GM23338 (cell line): Measurements from ENCODE around the gene PHACTR1. TPM values are rescaled to one million over a fixed set of nuclear protein-coding genes. Genes with fewer than 3 reads are reported as not detected.

ENCODE experiments used
- ATAC-seq: fragments of 200-7000 bp; cut with Tn5 transposase; 3 replicates; pipeline ENCODE4 v1.9.1; 2020
- DNase-seq: peaks from one replicate; pipeline ENCODE4 v3.0.0-alpha.2; 2015; ENCODE audit warnings: low spot score
- H2AFZ ChIP-seq: fragments of 200-600 bp; sonication (generic); 2 replicates; pipeline ENCODE4 v1.8.0; 2016; ENCODE audit warnings: antibody characterized with exemption, mild to moderate bottlenecking, moderate library complexity
- H3F3A ChIP-seq: fragments of 200-600 bp; sonication (generic); replicated peaks from 2 replicates; pipeline ENCODE4 v1.8.0; 2017; ENCODE audit warnings: antibody characterized with exemption, mixed run types, low read depth
- H3K27ac ChIP-seq: fragments of 200-600 bp; sonication (generic); 2 replicates; pipeline ENCODE4 v1.6.1; 2016; ENCODE audit warnings: low read depth
- H3K27me3 ChIP-seq: fragments of 200-600 bp; sonication (generic); 2 replicates; pipeline ENCODE4 v1.8.0; 2016; ENCODE audit warnings: mild to moderate bottlenecking, mixed run types, moderate library complexity; ENCODE audit not compliant: insufficient read depth
- H3K36me3 ChIP-seq: fragments of 200-600 bp; sonication (generic); 2 replicates; pipeline ENCODE4 v1.8.0; 2016; ENCODE audit warnings: mild to moderate bottlenecking; ENCODE audit not compliant: insufficient read depth
- H3K4me1 ChIP-seq: fragments of 200-600 bp; sonication (generic); 2 replicates; pipeline ENCODE4 v1.8.0; 2016; ENCODE audit warnings: mild to moderate bottlenecking, moderate library complexity; ENCODE audit not compliant: insufficient read depth
- H3K4me2 ChIP-seq: fragments of 200-600 bp; sonication (generic); 2 replicates; pipeline ENCODE4 v1.7.1; 2017; ENCODE audit warnings: mixed run types
- H3K4me3 ChIP-seq: fragments of 200-600 bp; sonication (generic); 2 replicates; pipeline ENCODE4 v1.6.1; 2016; ENCODE audit warnings: mixed run types
- H3K79me2 ChIP-seq: fragments of 200-600 bp; sonication (generic); replicated peaks from 2 replicates; pipeline ENCODE4 v1.8.0; 2017; ENCODE audit warnings: mild to moderate bottlenecking; ENCODE audit not compliant: insufficient read depth
- H3K9me2 ChIP-seq: fragments of 200-600 bp; sonication (generic); 2 replicates; pipeline ENCODE4 v1.8.0; 2017; ENCODE audit not compliant: insufficient read depth
- H4K20me1 ChIP-seq: fragments of 200-600 bp; sonication (generic); replicated peaks from 2 replicates; pipeline ENCODE4 v1.8.0; 2017; ENCODE audit warnings: mild to moderate bottlenecking; ENCODE audit not compliant: insufficient read depth
- H3K27ac Mint-ChIP-seq: 2 replicates; pipeline ENCODE4 v1.8.0; 2020; ENCODE audit warnings: inconsistent platforms, mild to moderate bottlenecking, moderate library complexity, mixed read lengths
- H3K27me3 Mint-ChIP-seq: 3 replicates; pipeline ENCODE4 v1.8.0; 2022; ENCODE audit warnings: low read depth, mild to moderate bottlenecking, moderate library complexity, mixed read lengths, inconsistent platforms; ENCODE audit not compliant: insufficient read depth, poor library complexity
- H3K36me3 Mint-ChIP-seq: 3 replicates; pipeline ENCODE4 v1.8.0; 2021; ENCODE audit warnings: low read depth, mild to moderate bottlenecking, inconsistent platforms, moderate library complexity, mixed read lengths
- H3K4me1 Mint-ChIP-seq: 3 replicates; pipeline ENCODE4 v1.8.0; 2020; ENCODE audit warnings: mild to moderate bottlenecking, inconsistent platforms, mixed read lengths
- H3K4me3 Mint-ChIP-seq: 3 replicates; pipeline ENCODE4 v1.8.0; 2021; ENCODE audit warnings: moderate library complexity, mild to moderate bottlenecking, inconsistent platforms, mixed read lengths
- H3K9me3 Mint-ChIP-seq: 3 replicates; pipeline ENCODE4 v1.8.0; 2020; ENCODE audit warnings: moderate library complexity, mild to moderate bottlenecking, inconsistent platforms, mixed read lengths
- CTCF ChIP-seq, 2 experiments: fragments of 200-600 bp in 1 of 2; sonication (generic) in 1 of 2; conservative IDR thresholded peaks; 2 replicates each; pipeline versions ENCODE4 v1.5.1 to v1.6.1; 2016 to 2017; ENCODE audit warnings: antibody characterized with exemption in 2 of 2, low read depth in 2 of 2, mild to moderate bottlenecking in 2 of 2, moderate library complexity in 1 of 2
- EZH2phosphoT487 ChIP-seq: fragments of 200-600 bp; sonication (generic); IDR thresholded peaks from one replicate; pipeline ENCODE4 v1.8.1; 2018; ENCODE audit warnings: antibody characterized with exemption; ENCODE audit not compliant: unreplicated experiment
- POLR2AphosphoS5 ChIP-seq: IDR thresholded peaks from 2 replicates; pipeline ENCODE4 v1.6.1; 2016; ENCODE audit warnings: antibody characterized with exemption, low read depth
- ZNF114 ChIP-seq: fragments of 250-450 bp; sonication (Bioruptor Pico); IDR thresholded peaks from 2 replicates; pipeline ENCODE4 v1.5.0; 2020; ENCODE audit warnings: mild to moderate bottlenecking, moderate library complexity
- polyA plus RNA-seq: library from polyadenylated mRNA; unstranded; fragments of >200 nt; fragmentation: Nextera tagmentation; extraction: Ambion mirVana; gene quantifications from 2 replicates; pipeline ENCODE4 v1.2.1, GENCODE V29; 2016
- total RNA-seq: library from RNA; depleted of rRNA; stranded (reverse); fragments of >200 nt; shearing (Covaris generic); gene quantifications from 2 replicates; pipeline ENCODE4 v1.2.3, GENCODE V29; 2014
- TF ChIP-seq, protein P1 (sequence below): fragments of 250-450 bp; sonication (Bioruptor Pico); IDR thresholded peaks from 2 replicates; pipeline ENCODE4 v1.5.0; 2020; ENCODE audit warnings: mild to moderate bottlenecking, moderate library complexity

The PHACTR1 gene
- total and polyA plus RNA-seq, 2 experiments from 2014 or later = 5.9 to 19.3 TPM

DNA sequence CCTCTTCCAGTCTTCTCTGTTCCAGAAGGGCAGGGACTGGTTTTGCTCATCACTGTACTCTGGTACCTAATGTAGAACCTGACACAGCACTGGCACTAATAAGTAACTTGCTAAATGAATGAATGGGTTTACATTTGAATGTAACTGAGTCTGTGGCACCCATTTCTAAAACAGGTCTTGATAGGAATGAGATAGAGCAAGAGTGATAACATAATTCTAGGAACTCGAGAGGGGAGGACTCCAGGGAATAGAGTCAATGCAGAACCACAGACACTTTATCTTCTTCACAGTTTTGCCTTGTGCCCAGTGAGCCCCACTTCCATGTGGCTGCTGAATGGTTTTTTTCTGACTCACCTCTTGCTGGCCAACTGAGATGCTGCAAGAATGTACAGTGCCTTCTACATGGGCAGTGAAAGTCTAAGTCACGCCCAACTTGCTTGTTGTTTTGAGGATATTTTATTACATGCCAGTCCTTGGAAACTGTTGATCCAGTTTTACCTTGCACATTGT, 550.6 kb downstream of the PHACTR1 start:
- H3K9me2 ChIP-seq = 0 out of 2 replicates have a peak, but pooled peaks cover 6% of the 10 kb centered on the region
- H3K27ac ChIP-seq = no peak overlapping the region
- Mint-ChIP-seq H3K36me3 (peaks cover 12% of the 10 kb centered on the region), H3K9me3 (peaks cover 3% of the 10 kb centered on the region; the same call in 2 of the 3 replicates), H3K27me3 (no peaks in the 10 kb centered on the region), H3K4me3 (no peak overlapping the region), H3K4me1 (peaks cover 16% of the 10 kb centered on the region), H3K27ac (no peak overlapping the region)
- no peak for TF ChIP-seq CTCF (conservative IDR thresholded peaks at IDR 0.05; ENCODE audit: low read depth in 2 of 2)
- TF ChIP-seq, protein P1, sequence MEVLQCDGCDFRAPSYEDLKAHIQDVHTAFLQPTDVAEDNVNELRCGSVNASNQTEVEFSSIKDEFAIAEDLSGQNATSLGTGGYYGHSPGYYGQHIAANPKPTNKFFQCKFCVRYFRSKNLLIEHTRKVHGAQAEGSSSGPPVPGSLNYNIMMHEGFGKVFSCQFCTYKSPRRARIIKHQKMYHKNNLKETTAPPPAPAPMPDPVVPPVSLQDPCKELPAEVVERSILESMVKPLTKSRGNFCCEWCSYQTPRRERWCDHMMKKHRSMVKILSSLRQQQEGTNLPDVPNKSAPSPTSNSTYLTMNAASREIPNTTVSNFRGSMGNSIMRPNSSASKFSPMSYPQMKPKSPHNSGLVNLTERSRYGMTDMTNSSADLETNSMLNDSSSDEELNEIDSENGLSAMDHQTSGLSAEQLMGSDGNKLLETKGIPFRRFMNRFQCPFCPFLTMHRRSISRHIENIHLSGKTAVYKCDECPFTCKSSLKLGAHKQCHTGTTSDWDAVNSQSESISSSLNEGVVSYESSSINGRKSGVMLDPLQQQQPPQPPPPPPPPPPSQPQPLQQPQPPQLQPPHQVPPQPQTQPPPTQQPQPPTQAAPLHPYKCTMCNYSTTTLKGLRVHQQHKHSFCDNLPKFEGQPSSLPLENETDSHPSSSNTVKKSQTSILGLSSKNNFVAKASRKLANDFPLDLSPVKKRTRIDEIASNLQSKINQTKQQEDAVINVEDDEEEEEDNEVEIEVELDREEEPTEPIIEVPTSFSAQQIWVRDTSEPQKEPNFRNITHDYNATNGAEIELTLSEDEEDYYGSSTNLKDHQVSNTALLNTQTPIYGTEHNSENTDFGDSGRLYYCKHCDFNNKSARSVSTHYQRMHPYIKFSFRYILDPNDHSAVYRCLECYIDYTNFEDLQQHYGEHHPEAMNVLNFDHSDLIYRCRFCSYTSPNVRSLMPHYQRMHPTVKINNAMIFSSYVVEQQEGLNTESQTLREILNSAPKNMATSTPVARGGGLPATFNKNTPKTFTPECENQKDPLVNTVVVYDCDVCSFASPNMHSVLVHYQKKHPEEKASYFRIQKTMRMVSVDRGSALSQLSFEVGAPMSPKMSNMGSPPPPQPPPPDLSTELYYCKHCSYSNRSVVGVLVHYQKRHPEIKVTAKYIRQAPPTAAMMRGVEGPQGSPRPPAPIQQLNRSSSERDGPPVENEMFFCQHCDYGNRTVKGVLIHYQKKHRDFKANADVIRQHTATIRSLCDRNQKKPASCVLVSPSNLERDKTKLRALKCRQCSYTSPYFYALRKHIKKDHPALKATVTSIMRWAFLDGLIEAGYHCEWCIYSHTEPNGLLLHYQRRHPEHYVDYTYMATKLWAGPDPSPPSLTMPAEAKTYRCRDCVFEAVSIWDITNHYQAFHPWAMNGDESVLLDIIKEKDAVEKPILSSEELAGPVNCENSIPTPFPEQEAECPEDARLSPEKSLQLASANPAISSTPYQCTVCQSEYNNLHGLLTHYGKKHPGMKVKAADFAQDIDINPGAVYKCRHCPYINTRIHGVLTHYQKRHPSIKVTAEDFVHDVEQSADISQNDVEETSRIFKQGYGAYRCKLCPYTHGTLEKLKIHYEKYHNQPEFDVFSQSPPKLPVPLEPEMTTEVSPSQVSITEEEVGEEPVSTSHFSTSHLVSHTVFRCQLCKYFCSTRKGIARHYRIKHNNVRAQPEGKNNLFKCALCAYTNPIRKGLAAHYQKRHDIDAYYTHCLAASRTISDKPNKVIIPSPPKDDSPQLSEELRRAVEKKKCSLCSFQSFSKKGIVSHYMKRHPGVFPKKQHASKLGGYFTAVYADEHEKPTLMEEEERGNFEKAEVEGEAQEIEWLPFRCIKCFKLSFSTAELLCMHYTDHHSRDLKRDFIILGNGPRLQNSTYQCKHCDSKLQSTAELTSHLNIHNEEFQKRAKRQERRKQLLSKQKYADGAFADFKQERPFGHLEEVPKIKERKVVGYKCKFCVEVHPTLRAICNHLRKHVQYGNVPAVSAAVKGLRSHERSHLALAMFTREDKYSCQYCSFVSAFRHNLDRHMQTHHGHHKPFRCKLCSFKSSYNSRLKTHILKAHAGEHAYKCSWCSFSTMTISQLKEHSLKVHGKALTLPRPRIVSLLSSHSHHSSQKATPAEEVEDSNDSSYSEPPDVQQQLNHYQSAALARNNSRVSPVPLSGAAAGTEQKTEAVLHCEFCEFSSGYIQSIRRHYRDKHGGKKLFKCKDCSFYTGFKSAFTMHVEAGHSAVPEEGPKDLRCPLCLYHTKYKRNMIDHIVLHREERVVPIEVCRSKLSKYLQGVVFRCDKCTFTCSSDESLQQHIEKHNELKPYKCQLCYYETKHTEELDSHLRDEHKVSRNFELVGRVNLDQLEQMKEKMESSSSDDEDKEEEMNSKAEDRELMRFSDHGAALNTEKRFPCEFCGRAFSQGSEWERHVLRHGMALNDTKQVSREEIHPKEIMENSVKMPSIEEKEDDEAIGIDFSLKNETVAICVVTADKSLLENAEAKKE (CRISPR knock-in tag) = no peak
- TF ChIP-seq ZNF114 (CRISPR knock-in tag) = no peak
- TF ChIP-seq EZH2phosphoT487 = no peak
- TF ChIP-seq POLR2AphosphoS5 = no peak
- no peaks in the 10 kb centered on the region for H3K79me2 ChIP-seq
- ATAC-seq (no peak), DNase-seq (no peak)
- H3F3A ChIP-seq = no peaks in the 10 kb centered on the region
- no peaks in the 10 kb centered on the region for H3K27me3 ChIP-seq
- H3K36me3 ChIP-seq = no peaks in the 10 kb centered on the region
- H3K4me2 ChIP-seq = no peak overlapping the region
- H3K4me3 ChIP-seq = no peak overlapping the region
- H2AFZ ChIP-seq = no peak overlapping the region
- no peaks in the 10 kb centered on the region for H4K20me1 ChIP-seq
- no peaks in the 10 kb centered on the region for H3K4me1 ChIP-seq
